Inflammatory macrophage (primary cell): ENCODE data around the gene TUBA3E.
"Not testable (repeated sequence)": the region's sequence is repeated elsewhere in the genome, so short reads cannot be mapped to it uniquely, and the experiment has no call there.

ENCODE experiments used
- DNase-seq, 2 donors: peaks; one replicate each; pipeline ENCODE4 v3.0.0-alpha.2; 2020 to 2022
- total RNA-seq, 18 experiments: gene quantifications; one replicate each; lab custom pipeline; 2026; ENCODE audit warnings: mixed read lengths in 6 of 18, inconsistent platforms in 2 of 18; lab: John Stamatoyannopoulos, UW

TUBA3E gene
- 0 to 0.12 (median 0) reads per million in 18 experiments for total RNA-seq

DNA sequence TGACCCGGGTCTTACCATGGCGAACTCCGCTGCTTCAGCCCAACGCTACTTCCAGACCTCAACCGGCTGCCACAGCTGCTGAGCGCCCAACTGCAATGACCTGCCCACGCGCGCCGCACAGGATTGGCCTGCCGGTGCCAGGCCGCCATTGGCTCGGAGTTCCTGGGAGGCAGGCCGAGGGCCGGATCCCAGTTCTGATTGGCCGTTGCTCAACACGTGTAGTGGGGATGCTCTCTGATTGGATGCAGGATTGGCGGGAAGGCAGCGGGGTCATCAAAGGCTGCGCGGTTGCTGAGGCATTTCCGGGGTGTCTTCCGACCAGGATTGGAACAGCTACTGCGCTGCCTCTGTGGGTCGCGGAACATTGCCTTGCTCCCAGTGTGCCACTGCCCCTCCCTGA, at the start of gene TUBA3E:
TSS of gene TUBA3E (minus strand) at position 97 of the 400 bp plus-strand sequence. CDS start at position 18, 79 bp downstream.
- DNase-seq = no peak

DNA sequence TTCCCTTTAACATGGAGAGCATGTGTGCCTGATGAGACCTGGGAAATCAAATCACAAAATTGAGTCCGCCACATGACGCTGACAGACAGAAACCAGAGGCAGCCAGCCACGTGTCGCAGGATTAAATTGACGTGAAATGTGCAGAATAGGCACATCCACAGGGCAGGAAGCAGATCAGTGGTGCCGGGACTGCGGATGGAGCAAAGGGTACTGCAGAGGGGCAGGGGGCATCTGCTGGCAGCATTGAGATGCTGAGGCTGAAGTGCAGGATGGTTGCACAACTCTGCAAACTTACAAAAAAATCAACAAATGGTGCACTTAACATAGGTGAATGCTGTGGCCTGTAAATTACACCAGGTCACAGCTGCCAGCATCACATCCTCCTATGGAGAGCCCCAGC, 48.2 kb upstream of the TUBA3E start:
- DNase-seq = no peak

DNA sequence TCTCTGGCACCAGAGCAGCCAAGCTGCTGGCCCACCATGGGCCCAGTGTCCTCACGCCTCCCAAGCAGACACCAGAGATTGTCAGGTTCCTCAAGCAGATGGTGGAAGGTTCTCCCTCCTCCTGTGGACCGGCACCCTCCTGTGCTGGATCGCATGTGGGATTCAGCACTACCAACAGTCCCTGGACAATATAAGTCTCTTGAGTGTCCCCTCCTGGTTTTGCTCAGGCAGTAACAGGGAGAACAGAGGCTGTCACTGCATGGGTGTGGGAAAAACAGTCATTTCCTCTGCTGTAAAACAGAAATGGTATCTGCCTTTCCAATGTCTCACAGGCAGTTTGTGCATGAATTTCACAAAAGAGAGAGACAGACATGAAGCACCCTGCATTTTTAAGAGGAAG, 47.7 kb upstream of the TUBA3E start:
- DNase-seq = no peak

DNA sequence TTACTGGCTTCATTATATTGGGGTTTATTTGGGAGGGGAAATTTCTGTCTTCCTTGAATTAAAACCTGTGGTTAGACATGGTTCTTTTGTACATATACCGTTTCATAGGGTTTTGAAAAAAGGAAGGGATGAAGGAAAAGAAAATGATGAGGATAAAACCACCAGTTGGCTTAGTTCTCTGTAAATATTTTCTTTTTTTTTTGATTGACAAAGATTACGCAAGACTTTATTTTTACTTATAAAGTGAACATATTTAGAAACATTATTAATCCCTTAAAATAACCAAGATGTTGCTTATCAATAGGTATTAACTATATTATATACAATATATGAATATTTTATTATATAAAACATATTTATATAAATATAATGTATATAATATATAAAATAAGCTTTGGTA, 45.1 kb upstream of the TUBA3E start:
- no peak for DNase-seq

DNA sequence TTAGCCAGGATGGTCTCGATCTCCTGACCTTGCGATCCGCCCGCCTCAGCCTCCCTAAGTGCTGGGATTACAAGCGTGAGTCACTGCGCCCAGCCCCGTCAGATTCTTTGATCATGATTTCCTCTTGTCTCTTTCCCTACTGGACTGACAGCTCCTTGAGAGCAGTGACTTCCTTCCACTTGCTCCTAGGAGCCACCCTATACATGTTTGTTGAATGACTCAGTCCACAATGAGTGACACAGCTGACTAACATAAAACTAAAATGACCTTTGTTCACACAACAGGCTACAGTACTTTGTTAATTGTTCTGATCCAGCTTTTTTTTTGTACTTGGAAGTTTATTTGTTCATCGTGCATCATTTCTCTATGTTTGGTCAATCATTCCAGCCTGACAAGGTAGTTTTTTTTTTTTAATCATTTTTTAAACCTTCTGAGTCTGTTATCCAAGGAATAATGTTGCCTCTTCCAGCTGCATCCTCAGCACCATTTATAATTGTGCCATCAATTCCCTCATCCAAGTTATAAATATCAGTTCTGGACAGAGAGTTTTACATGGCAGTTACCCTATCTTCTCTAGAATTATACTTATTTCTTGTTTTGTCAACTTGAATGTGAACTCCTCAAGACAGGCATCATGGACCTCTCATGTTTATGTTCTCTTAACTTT, 42.9 kb upstream of the TUBA3E start:
- DNase-seq = no peak

DNA sequence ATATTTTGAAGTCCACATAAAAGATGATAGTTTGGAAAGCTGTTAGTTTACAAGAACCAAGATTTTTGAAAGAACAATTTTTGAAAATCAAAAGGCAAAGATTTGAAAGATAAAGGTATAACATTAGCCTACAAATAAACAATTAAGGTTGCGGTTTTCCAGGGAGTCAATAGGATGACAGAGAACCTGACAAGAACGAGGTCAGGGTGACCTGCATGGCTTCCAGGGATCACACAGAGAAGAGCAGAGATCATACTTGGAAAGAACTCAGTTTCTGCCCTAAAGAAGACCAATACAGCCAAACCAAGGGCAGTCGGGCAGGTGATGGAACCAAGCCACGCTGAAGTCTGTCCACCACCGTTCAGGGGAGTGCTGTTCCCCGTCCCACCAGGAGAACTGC, 41.3 kb upstream of the TUBA3E start:
- DNase-seq = not testable (repeated sequence)

DNA sequence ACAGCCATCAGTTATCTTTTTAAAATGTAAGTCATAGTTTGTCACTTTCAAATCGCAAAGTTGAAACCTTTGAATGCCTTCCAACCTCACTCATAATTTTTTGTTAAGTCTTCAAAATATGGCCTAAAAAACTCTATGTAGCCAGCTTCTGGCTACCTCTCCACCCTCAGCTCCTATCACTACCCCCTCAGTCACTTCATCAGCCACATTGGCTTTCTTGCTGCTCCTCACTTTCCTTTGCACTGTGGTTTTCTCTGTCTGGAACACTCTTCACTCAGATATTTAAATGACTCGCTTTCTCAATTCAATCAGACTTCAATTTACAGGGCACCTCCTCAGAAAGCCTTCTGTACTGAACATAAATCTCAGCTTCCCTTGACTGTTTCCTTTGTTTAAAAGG, 34.8 kb upstream of the TUBA3E start:
- DNase-seq = not testable (repeated sequence)

DNA sequence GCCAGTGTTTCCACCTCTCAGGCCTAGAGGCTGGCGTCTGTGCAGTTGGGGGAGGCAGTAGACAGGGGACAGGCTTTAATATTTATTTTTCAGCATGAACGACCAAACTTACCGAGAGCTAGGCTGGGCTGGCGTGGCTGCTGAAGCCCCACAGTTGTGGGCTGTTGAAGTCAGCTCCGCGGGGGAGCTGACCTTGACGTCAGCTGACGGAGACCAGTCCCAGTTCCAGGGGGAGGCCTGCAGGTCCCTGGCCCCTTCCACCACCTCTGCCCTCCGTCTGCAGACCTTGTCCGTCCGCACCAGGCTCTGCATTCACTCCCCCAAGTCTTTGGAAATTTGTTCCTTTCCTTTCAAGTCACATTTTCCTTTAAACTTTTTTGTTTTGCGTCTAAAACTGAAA, 33.4 kb upstream of the TUBA3E start:
- no peak for DNase-seq

DNA sequence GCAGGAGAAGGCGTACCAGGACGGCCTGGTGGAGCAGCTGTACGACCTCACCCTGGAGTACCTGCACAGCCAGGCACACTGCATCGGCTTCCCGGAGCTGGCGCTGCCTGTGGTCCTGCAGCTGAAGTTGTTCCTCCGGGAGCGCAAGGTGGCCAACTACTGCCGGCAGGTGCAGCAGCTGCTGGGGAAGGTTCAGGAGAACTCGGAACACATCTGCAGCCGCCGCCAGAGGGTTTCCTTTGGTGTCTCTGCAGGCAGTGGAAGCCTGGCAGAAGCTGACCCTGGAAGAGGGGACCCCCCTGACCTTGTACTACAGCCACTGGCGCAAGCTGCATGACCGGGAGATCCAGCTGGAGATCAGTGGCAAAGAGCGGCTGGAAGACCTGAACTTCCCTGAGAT, 32.7 kb upstream of the TUBA3E start:
- not testable (repeated sequence) for DNase-seq

DNA sequence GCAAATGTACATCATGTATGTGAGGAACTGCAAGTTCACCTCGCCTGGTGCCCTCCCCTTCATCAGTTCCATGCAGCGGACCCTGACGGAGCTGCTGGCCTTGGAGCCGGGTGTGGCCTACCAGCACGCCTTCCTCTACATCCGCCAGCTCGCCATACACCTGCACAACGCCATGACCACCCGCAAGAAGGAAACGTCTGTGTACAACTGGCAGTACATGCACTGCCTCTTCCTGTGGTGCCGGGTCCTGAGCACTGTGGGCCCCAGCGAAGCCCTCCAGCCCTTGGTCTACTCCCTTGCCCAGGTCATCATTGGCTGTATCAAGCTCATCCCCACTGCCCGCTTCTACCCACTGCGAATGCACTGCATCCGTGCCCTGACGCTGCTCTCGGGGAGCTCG, 32.1 kb upstream of the TUBA3E start:
- not testable (repeated sequence) for DNase-seq

DNA sequence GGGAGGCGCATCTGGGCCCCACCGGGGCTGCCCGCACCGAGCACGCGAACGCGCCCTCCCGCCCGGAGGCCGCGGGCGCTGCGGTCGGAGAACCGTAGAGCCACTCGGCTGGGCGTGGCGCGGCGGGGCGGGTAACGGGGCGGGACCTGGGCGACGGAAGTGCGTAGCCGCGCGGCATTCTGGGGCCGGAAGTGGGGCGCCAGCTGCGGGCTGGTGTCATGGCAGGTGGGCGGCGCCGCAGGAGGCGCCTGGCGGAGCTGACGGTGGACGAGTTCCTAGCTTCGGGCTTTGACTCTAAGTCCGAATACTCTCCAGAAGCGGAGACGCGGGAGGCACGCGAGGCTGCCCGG, 30.9 kb upstream of the TUBA3E start:
- DNase-seq = peak in 1 of 2 donors; percentile 3

DNA sequence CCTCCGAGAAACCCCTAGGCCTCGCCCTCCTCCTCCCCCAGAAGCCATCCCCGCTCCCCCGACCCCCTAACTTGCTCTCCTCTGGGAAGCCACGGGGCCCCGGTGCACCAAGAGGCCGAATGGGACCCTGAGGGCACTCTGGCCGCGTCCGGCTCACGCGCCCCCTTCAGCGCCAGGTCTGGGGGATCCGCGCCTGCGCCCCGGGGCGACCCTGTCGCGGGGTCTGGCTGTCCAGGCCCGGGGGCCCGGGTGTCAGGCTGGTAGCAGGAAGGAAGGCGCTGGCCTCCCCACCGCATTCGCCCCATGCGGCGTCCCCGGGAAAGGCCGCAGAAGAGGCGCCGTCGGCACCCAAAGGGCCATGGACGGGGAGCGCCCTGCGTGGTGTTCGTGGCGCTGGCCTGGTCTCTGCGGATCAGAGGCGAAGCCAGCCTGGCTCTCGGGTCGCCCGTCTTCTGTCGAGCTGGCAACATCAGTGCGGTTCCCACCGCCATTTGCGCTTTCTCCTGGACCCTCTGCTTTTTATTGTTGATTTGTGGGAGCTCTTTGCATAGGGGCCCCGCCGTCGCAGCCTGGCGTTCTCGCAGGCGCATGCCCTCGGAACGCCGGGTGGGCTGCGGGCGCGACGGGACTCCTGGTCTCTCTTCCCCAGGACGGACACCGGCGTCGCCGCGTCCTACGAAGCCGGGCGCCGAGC, 30.4 kb upstream of the TUBA3E start:
- not testable (repeated sequence) for DNase-seq

DNA sequence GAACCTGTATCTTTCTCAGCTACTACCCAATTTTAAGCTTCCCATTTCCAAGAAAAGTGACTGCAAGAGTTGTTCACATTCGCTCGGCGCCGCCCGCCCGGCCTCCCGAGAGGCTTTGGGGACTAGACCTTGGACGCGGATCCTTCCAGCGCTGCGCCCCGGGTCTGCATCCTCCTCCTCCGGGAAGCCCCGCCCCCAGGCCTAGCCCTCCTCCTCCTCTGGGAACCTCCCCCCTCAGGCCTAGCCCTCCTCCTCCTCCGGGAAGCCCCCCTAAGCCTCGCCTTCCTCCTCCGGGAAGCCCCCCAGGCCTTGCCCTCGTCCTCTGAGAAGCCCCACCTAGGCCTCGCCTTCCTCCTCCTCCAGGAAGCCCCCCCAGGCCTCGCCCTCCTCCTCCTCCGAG, 29.8 kb upstream of the TUBA3E start:
- DNase-seq = not testable (repeated sequence)

DNA sequence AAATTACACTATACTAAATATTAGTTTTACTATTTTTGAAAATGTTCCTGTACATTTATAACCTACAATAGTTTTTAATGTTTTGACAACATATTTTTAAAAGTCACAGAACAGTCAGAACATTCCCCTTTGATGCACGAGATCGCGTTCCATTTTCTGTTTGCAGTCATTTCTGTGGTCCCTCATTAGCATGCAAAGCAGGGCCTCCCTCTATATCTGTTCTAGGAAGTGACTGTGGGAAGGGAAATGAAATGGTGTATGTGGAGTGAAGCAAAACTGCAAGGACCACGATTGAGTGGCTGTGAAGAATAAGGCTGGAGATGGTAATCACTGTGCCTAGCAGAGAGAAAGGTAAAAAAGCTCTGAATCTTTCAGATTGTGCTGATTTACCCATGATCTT, 24.3 kb upstream of the TUBA3E start:
- DNase-seq = not testable (repeated sequence)

DNA sequence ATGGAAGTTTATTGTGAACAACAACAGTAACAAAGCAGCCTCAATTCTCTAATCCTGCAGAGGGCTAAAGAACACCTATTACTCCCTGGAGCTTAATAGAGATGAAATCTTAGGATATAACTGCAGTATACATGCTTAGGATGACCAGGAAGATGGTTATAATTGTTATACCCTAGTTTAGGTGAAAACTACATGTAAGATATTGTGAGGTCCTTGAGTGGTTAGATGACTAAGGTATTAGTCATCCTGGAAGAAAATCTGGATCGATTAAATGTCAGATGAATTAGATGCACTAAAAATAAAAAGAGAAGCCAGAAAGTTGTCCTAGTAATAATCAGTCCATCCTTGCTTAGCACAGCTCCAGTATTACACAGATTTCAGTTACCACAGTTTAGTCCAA, 22.3 kb upstream of the TUBA3E start:
- DNase-seq = not testable (repeated sequence)

DNA sequence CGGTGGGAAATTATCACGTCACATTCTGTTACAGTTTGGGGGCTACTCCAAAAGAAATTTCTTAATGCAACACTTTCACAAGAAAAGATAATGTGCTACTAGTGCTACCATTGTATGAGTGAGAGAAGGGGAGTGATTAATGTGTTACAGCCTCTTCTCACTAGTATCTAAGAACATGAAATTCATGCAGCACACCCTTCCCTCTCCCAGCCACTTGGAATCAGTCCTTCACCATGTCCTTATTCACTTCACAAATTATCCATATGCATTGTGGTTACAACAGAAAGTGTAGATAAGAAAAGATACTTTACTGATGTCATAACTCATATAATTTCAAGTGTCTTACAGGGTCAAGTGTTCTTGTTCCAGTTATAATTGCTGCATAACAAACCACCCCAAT, 20.9 kb upstream of the TUBA3E start:
- not testable (repeated sequence) for DNase-seq

DNA sequence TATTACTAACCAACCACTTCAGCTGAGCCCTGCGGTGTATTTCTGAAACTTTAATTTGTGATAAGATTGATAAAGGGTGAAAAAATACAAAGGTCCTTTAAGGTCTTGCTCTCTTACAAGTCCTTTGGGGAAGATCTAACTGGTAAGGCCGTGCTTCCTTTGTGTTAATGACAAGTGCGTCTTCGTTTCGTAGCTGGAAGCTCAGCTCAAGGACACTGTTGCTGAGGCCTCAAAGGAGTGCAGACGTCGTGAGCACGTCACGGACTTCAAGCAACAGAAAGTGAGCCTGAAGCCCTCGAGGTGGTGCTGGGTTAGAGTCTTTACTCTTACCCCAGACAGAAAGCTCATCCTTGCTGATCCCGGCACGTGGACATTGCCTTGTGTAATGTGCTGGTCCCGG, 8.8 kb upstream of the TUBA3E start:
- DNase-seq = not testable (repeated sequence)

DNA sequence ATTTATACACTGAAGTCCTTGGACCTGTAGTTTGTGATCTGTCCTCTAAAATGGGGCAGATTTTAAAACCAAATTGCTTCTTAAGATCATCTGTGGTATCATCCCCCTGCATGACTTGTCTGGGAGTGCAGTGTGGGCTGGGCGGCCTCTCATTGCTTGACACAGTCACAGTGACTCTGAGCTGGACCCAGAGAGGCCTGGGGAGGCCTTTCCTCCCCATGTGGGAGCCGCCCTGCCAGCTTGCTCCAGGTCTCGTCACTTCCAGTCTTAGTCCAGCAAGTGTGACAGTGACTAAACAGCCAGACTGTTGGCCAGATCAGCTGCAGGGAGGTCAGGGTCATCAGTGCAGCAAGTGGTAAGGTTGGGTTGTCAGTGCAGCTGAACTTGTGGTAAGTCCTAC, 4.9 kb upstream of the TUBA3E start:
- DNase-seq = peak in 1 of 2 donors; percentile 14

DNA sequence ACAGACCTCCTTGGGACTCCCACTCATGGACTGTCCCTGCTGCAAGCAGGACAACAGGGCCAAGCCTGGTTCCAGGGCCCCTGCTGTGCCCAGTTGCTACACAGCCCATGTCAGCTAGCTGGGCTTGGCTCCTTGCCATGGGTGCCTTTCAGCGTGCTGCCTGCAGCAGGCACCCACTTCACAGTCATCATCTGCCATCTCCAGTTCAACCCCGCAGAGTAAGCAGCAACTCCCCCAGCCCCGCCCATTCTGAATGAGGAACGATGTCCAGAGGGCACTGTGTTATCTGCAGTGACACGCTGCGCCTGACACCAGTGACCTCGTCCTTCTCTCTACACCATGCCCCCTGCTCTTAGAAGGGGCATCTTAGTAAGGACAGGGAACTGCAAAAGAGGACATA, 4.3 kb upstream of the TUBA3E start:
- DNase-seq = peak; percentile 18 to 53

DNA sequence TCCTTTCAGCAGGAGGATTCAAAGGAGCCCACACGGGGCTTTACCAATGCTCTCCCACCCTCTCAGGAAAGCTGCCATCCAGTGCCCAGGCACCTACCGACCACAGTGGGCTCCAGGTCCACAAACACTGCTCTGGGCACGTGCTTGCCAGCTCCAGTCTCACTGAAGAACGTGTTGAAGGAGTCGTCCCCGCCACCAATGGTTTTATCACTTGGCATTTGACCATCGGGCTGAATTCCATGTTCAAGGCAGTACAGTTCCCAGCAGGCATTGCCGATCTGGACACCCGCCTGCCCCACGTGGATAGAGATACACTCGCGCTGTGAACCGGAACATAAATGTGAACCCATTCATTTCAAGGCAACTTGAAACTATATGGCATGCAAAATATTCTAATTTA, 2.2 kb downstream of the TUBA3E start:
- DNase-seq = not testable (repeated sequence)

DNA sequence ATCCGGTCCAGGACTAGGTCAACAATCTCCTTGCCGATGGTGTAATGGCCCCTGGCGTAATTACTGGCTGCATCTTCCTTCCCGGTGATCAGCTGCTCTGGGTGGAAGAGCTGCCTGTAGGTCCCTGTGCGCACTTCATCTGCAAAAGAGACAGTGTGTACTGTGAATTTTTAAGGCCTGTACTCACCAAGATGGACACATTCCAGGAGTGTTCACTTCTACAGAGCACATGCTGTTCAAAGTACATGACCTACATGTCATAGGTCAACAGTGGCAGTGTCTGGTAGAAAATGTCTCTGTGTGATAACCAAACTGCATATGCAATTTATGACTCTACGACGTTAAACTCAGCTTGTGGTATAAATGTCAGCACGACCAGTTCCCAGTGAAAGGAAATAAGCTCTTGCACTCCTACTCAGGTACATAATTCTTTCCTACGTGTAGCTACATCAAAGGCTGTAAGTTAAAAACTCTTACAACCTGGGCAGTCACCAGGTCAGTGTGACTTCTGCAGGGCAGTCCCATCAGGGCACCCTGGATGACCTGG, 3.1 kb downstream of the TUBA3E start:
- DNase-seq = not testable (repeated sequence)

DNA sequence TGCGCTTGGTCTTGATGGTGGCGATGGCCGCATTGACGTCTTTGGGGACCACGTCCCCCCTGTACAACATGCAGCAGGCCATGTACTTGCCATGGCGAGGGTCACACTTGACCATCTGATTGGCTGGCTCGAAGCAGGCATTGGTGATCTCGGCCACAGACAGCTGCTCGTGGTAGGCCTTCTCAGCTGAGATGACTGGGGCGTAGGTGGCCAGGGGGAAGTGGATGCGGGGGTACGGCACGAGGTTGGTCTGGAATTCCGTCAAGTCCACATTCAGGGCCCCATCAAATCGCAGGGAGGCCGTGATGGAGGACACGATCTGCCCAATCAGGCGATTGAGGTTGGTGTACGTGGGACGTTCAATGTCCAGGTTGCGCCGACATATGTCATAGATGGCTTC, 4.4 kb downstream of the TUBA3E start:
- DNase-seq = not testable (repeated sequence)

DNA sequence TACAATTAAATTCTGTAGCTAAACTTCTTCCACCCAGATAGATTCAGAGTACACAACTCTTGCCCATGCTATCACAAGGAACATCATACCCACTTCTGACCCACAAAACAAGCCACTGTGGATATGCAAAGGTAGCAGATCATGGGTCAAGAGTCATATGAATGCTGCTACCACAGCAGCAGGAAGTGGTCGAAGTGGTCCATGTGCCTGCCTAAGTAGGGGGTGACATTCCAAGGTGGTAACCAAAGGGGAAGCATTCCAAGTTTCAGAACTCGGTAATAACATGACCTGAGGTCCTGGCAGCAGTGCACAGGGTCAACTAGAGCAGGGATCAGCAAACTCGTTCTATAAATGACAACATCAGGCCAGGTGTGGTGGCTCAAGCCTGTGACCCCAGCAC, 5.8 kb downstream of the TUBA3E start:
- DNase-seq = not testable (repeated sequence)

DNA sequence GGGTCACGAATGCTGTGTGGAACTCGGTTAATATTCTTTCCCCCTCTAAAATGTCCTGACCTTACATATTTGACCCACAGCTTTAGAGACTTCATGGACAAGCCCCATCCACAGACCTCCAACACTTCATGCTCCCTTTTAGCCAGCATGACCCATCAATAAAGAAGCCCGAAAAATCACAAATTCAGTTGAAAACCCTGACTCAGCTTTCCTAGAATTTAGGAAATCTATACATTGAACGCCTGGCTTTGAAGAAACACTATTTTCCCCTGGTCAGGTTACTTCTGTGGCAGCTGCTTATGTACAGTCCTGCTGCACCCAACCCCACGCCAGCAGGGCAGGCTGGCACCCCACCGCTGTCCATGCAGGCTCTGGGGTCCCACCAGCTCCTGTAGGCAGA, 6.9 kb downstream of the TUBA3E start:
- not testable (repeated sequence) for DNase-seq
